GM19468 (cell line): ENCODE data around the gene PCK1.

Experiments used
- ATAC-seq: cut with Tn5 transposase; IDR thresholded peaks from one replicate; pipeline ENCODE4 v1.9.1; 2021; ENCODE audit warnings: mild to moderate bottlenecking, moderate library complexity, moderate number of reproducible peaks; ENCODE audit not compliant: unreplicated experiment; ENCODE audit errors: extremely low read depth

The PCK1 gene

GRCh38 chr20:57558614-57559288, 2.2 kb upstream of the PCK1 start:
- no peak for ATAC-seq

- no peak for ATAC-seq
Measured at GRCh38 chr20:57559289-57559634, 1.6 kb upstream of the PCK1 start.

GRCh38 chr20:57559658-57560553, 1.0 kb upstream of the PCK1 start:
- ATAC-seq: no peak

- no peak for ATAC-seq
Measured at GRCh38 chr20:57561356-57562279, 708 bp downstream of the PCK1 start.

- no peak for ATAC-seq
Measured at GRCh38 chr20:57562541-57563465, 1.9 kb downstream of the PCK1 start.

DNA sequence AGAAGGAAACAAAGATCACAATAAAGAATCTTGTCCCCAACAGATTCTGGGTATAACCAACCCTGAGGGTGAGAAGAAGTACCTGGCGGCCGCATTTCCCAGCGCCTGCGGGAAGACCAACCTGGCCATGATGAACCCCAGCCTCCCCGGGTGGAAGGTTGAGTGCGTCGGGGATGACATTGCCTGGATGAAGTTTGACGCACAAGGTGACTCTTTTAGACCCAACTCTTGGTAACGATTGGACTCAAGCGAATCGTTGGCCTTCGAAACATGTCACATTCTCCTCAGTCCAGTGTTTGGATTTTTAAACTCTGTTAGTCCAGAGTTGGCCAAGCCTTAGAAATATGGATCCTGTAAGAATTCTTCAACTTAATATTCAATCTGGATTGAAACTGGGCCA, 2.6 kb downstream of the PCK1 start:
- ATAC-seq: no peak

DNA sequence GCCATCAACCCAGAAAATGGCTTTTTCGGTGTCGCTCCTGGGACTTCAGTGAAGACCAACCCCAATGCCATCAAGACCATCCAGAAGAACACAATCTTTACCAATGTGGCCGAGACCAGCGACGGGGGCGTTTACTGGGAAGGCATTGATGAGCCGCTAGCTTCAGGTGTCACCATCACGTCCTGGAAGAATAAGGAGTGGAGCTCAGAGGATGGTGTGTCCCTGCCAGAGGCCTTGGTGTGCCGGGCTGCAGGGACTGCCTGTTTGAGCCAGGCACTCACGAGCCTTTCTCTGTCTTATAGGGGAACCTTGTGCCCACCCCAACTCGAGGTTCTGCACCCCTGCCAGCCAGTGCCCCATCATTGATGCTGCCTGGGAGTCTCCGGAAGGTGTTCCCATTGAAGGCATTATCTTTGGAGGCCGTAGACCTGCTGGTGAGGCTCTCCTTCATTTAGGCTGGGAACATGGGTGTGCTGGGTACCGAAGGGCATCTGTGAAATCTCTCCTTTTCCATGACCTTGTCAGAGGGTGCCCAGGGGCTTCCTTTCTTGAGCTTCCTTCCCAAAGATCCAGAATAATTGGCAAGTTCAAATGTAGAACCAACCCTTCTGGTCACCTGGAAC, 3.4 kb downstream of the PCK1 start:
- no peak for ATAC-seq

DNA sequence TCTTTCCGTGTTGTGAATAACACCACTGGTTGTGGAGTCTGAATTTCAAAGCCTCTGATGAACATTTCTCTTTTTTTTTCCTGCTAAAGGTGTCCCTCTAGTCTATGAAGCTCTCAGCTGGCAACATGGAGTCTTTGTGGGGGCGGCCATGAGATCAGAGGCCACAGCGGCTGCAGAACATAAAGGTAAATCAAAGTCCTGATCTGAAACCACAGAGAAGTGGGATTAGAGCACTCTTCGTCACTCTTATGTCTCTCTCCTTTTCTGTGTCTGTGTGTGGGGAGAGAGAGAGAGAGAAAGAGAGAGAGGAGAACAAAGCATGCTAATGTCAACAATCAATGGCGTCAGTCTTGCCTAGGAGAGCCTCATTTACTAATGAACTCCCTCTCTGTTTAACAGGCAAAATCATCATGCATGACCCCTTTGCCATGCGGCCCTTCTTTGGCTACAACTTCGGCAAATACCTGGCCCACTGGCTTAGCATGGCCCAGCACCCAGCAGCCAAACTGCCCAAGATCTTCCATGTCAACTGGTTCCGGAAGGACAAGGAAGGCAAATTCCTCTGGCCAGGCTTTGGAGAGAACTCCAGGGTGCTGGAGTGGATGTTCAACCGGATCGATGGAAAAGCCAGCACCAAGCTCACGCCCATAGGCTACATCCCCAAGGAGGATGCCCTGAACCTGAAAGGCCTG, 4.2 kb downstream of the PCK1 start:
- no peak for ATAC-seq

DNA sequence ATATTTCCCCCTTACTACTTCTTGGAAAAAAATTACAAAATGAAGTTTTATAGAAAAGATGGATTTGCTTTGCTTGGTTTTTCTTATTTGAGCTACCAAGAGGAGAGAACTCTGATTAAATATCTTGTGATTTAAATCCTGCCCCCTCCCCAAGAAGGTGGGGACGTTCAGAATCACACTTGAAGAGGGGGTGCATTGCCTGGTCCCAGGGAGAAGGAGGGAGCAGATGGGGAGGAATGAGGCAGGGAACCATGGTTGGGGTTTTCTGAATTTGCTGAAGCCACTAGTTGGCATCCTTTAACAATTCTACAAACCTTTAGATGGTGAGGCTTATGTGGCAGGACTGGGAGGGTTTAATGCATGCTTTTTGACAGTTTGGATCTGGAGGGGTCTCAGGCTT, 5.5 kb downstream of the PCK1 start:
- no peak for ATAC-seq

- ATAC-seq: no peak
Measured at GRCh38 chr20:57566803-57567459, 6.0 kb downstream of the PCK1 start.

GRCh38 chr20:57567471-57568079, 6.7 kb downstream of the PCK1 start:
- no peak for ATAC-seq

GRCh38 chr20:57568088-57568896, 7.4 kb downstream of the PCK1 start:
- ATAC-seq: no peak

DNA sequence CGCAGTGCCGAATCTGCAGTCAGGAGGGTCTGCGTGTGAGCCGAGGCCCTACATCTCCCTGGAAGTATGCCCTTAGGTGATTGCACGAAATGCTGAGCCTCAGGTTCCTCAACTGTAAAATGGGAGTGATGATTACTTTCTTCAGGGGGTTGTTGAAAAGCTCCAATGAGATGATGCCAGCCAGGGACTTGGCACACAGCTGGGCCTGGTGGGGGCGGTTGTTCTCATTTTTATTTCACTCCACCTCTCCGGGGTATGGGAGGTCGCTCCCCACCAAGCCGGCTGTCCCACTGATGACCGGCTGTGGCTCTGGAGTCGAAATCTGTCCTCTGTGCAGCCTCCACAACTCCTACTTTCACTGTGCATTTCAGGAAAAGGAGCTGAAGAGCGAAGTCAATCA, 8.1 kb downstream of the PCK1 start:
- no peak for ATAC-seq

DNA sequence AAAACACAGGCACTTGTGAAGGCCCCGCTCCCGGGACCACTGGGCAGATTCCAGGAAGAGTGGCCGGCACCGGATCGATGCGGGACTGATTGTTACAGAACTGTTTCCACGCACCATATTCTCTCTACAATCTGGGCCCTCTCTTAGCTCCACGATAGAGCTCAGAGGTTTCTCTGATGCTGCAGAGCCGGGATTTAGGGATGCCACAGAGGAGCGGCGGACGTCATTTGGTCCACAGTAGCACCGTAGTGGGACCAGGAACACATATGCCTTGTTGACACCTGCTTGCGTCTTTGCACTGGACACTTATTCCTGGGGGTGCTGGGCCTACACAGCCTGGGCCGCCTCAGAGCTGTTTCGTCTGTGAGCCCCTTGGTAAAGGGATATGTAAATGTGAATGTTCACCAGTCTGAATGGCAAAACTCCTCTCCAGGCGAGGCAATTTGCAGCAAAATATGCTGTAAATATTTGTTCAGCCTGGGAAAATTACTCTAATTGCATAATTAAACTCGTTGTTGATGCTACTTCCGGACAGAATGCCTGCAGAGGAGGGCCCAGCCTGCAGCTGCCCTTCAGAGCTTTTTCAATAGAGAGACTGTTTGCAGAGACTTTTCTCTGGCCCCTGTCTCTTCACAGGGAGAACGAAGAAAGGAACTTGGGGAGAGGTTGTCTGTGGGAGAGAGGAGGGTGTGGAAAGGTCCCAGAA, 9.4 kb downstream of the PCK1 start:
- ATAC-seq: no peak

DNA sequence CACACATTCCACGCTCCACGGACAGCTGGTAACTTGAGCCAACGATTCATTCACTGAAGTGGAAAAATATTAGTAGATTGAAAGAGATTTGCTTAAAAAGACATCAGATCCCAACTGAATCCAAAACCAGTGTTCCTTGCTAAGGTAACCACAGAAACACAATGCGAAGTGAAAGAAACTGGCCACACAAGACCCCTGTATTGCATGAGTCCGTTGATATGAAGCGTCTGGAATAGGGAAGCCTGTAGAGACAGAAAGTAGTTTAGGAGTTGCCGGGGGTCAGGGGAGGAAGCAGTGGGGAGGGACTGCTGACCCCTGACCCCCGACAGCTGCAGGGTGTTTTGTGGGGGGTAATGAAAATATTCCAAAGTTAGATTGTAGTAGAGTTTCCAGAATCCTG, 10.0 kb downstream of the PCK1 start:
- ATAC-seq: no peak

DNA sequence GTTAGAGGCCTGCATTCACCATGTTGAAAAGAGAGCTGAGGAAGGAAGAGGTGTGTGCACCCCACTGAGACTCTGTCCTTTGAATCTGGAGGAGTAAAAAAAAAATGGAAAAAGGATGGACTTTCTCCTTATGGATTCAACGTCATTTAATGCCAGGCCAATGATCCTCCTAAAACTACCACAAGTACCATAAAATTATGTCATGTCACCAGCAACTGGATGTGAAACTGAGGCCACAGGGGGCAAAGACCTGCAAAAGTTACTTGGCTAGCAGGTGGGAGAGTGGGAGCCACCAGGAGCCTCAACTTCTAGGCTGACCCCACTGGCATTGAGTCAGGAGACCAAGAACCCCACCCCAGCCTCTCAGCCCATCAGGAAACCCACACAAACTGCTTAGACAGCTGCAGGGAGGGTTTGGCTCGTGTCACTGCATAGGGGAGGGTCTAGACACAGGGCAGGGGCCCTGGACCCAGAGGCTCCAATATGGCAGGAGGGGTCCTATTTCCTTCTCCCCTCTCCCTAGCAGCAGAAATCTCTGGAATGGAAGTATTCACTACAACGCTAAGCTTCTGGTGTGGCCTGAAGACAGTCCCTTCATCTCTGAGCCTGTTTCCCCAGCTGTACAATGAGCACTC, 11.0 kb downstream of the PCK1 start:
- ATAC-seq: no peak
